ENCODE measurements around the gene ZNF700.
A peak's percentile ranks its signal among the peaks of the same experiment; 100 is the strongest.
"Not testable (repeated sequence)": the region's sequence is repeated elsewhere in the genome, so short reads cannot be mapped to it uniquely, and the experiment has no call there.

The ZNF700 gene

DNA sequence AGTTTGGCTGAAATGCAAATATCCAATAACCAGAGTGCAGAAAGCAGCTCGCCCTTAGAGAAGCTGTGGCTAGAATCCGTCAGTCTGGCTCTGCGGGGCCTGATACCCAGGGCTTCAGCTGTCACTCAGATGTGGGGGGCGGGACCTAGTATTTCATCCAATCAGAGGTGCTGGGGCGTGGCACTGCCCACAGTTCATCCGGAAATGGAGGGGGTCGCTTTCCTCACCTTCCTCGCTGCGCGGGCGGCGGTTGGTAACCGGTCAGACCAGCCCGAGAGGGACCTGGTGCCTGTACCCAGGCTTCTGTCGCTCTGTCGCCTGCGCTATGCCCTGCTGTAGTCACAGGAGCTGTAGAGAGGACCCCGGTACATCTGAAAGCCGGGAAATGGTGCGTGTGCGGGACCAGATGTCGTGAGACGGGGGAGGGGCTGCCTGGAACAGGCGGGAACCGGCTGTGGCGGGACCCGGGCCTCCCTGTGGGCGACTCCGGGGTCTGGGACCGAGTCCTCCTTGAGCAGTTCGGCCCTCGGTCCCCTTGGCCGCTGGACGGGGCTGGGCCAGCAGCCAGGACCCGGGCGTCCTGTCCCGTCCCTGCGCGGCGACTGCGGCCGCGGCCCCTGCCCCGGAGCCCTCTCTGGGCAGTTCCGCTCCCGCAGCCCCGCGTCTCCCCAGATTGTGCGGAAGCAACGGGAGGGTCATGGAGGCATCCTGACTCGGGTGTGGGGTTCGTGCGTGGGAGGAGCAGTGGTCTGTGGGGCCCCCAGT, at the start of gene ZNF700:
Gene ZNF700, plus strand, starts transcription at position 222 of the 765 bp plus-strand sequence. Its CDS starts 104 bp downstream, at position 326.
- DNase-seq: peak; percentile 89 to 99 (median 96)
- intact Hi-C loops (cut with DNase I): loop anchor here (1.0 to 5.0 kb wide), 5 partner anchors 40 to 216 kb away; partner anchors contain the start of genes ZNF20, ZNF491, ZNF763 and ZNF844

DNA sequence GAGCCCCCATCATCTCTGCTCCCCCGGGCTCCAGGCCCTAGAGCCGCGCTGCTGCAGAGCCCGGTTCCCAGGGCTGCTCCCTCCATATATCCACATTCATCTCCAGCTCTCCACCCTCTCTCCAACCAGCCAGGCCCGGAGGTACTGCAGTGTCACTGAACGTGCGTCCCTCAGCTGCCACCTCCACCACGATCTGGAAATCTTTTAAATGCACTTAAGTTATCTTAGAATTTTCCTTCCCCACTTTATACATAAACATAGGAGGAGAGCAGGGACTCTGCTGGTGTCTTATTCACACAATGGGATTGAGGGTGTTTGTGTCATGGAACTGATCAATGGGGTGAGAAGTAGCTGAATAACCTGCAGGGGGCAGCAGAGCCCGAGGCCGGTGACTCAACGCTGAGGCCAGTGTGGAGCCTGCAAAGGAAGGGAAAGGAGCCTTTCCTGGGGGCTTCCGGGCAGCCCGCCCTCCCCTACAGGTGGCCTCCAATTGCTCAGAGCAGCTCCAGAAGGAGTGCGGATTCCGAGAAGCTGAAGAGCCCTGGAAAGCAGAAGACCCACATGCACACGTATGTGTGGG, 45.1 kb upstream of the ZNF700 start:
- DNase-seq: peak in 4 of 10 donors; percentile 19 to 73 (median 36)
- intact Hi-C loops (cut with DNase I): loop anchor here (5.0 kb wide), 1 partner anchor 263 kb away; the partner anchor contains the start of gene ZNF20

DNA sequence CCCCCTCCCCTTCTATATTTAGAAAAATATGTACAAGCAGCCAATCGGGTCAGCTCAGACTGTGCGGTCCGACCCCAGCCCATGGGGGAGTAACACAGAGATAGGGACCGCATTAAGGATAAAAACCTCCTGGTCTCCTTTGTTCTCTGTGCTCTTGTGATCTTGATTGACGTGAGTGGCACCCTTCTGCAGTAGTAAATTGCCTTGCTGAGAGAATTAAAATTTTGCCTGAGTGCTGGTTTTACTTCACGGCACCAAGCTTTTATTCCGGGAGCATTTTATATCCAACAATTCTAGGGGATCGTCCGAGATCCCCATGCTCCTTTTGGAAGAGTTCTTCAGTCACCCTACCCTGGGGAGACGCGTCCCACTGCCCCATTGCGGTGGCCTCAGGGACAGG, 44.3 kb upstream of the ZNF700 start:
- intact Hi-C loops (cut with DNase I): loop anchor here (5.0 kb wide), 1 partner anchor 262 kb away; the partner anchor contains the start of gene ZNF20
- no peak for DNase-seq

DNA sequence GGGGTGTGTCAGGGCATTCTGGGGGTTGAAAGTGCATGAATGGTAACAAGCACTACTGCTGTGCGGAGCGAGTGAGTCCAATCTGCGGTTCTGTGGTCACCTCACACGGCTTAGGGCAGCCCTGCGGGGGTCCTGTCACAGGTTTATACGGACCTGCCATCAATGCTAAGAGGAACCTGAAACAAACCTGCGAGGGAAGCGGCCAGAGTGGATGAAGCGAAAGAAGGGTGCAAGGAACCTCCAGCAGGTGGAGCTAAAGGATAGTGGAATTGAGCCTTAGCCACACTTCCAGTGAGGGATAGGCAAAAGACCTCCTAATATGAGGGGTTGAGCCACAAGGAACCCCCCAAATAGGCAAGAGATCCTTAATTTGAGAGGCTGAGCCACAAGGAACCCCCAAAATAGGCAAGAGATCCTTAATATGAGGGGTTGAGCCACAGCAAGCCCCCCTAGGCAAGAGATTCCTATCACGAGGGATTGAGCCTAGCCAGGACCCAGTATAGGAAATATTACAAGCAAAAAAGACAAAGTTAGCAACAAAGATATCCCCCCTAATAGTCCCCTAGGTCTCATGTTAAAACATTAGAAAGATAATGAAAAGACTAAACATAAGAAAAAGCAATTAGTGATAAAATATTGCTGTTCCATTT, 43.6 kb upstream of the ZNF700 start:
- DNase-seq: peak in 5 of 10 donors; percentile 42 to 85 (median 53)
- intact Hi-C loops (cut with DNase I): loop anchor here (5.0 kb wide), 1 partner anchor 261 kb away; the partner anchor contains the start of gene ZNF20

DNA sequence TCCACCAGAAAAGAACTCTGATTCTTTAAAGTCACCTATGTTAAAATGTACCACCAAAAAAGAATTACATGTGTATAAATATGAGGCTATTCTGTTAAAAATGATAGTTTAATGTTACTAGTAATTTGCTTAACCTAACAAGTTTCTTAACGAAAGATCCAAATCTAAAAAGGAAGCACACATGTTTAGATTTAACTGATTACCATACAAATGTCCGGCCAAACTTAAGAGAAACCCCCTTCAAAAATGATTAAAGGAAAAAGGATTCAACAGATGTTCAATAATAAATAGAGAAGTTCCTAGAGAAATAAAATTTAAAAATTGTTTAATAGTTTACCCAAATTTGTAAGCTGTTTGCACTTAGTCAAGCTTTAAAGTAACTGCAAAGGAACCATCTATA, 42.3 kb upstream of the ZNF700 start:
- DNase-seq: no peak
- intact Hi-C loops (cut with DNase I): loop anchor here (5.0 kb wide), 1 partner anchor 260 kb away; the partner anchor contains the start of gene ZNF20

DNA sequence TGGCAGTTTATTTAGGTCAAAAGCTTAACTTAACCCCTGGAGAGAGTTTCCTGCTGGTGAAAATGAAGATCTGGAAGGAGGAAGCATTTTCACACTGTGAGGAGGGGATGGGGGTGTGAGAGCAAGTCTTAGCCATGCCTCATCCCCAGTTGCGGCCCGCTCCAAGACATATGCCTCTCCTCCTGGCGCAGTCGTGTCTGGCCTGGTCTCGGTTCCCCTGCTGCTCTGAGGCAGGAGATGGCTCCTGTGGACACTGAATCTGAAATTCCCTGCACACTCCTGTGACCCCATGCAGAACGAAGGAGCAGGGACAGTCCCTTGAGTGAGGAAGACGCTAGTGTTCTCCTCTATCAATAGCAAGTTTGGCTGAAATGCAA, 37.7 kb upstream of the ZNF700 start:
- DNase-seq: peak in 2 of 10 donors; percentile 3 to 73
- intact Hi-C loops (cut with DNase I): loop anchor here (5.0 kb wide), 1 partner anchor 90 kb away; the partner anchor contains the start of gene ZNF491

DNA sequence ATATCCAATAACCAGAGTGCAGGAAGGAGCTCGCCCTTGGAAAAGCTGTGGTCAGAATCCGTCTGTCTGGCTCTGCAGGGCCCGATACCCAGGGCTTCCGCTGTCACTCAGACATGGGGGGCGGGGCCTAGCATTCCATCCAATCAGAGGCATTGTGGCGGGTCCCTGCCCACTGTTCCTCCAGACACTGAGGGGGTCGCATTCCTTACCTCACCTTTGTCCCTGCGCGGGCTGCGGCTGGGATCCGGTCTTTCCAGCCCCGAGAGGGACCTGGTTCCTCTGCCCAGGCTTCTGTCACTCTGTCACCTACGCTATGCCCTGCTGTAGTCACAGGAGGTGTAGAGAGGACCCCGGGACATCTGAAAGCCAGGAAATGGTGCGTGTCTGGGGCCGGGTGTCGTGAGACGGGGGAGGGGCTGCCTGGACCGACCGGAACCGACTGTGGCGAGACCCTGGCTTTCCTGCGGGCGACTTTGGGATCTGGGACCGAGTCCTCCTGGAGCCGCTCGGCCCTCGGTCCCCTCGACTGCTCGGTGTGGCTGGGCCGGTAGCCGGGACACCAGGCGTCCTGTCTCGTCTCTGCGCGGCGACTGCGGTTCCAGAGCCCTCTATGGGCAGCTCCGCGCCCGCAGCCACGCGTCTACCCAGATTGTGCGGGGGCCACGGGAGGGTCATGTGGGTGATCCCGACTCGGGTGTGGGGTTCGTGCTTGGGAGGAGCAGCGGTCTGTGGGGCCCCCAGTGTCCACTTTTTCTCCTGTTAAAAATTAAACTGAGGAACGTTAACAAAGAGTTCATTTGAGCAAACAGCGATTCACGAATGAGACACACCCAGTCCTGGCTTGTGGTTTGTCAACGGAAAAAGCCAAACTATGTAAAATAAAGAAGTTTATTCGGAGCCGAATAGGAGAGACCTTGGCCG, 37.0 kb upstream of the ZNF700 start, which contains the start of gene ZNF69:
Gene ZNF69, plus strand, starts transcription at position 172 of the 921 bp plus-strand sequence. Its CDS starts 142 bp downstream, at position 314.
- DNase-seq: peak; percentile 62 to 96 (median 80)
- intact Hi-C loops (cut with DNase I): loop anchor here (5.0 kb wide), 1 partner anchor 91 kb away; the partner anchor contains the start of gene ZNF491

DNA sequence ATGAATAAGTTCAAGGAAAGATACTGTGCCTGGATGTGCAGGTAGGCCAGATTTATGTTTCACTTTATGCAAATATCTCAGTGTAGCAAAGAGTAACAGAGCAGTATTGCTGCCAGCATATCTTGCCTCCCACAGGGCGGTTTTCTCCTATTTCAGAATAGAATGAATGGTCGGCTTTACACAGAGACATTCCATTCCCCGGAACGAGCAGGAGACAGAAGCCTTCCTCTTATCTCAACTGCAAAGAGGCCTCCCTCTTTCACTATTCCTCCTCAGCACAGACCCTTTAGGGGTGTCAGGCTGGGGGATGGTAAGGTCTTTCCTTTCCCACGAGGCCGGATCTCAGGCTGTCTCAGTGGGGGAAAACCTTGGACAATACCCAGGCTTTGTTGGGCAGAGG, 35.0 kb upstream of the ZNF700 start:
- DNase-seq: not testable (repeated sequence)
- intact Hi-C loops (cut with DNase I): loop anchor here (5.0 kb wide), 1 partner anchor 93 kb away; the partner anchor contains the start of gene ZNF491

DNA sequence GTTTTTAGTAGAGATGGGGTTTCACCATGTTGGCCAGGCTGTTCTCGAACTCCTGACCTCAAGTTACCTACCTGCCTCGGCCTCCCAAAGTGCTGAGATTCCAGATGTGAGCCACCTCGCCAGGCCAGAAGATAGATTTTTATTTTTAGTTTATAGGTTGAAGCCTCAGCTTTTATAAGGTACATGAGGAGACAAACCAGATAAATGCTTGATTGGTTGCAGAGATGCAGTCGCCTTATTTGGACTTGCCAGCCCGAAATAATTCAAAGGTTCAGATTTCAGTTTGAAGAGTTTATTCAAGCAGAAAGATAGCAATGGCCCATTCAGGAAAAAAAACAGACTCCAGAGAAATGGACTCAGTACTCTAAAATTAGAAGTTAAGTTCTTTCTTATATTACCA, 34.3 kb upstream of the ZNF700 start:
- intact Hi-C loops (cut with DNase I): no loop called here
- no peak for DNase-seq

DNA sequence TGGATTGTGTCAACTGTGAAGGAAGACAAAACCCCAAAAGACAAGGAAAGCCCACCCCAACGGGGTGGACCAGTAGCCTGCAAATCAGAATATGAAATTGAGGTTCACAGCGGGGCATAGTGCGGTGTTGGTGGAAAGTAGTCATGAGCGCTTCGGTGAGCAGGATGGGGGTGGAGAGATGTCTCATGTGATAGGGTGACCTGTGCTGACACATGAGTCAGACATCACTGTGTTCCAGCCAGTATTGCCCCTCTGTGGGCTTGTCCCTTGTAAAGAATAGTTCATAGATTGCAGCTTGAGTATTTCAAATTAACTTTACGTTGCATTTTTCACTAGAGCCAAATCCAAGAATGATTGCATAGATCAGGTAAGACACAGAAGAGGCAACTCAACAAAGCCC, 30.1 kb upstream of the ZNF700 start:
- no peak for DNase-seq
- intact Hi-C loops (cut with DNase I): no loop called here

DNA sequence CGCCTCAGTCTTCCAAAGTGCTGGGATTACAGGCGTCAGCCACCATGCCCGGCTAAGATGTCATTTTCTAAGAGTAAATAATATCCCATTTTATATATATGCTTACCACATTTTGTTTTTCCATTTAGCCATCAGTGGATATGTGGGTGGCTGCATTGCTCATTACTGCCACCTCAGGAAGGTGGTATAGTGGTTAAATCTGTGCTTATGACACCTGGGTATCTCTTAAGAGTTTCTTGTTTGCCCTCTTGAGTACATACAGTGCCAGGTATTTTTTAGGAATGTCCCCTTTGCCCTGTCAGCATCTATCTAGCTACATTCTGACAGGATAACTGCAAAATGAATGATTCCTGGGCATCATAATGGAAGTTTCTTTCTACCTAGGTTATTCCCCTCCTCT, 22.7 kb upstream of the ZNF700 start:
- intact Hi-C loops (cut with DNase I): no loop called here
- no peak for DNase-seq

DNA sequence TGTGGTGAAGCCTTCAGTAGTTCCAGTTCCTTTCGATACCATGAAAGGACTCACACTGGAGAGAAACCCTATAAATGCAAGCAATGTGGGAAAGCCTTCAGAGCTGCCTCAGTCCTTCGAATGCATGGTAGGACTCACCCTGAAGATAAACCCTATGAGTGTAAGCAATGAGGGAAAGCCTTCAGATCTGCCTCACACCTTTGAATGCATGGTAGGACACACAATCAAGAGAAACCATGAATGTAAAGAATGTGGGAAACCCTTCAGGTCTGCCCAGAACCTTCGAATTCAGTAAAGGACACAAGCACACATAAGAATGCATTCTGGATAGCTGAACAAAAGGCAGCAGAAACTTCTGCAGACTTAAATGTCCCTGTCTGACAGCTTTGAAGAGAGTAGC, 19.0 kb upstream of the ZNF700 start:
- intact Hi-C loops (cut with DNase I): no loop called here
- DNase-seq: no peak

DNA sequence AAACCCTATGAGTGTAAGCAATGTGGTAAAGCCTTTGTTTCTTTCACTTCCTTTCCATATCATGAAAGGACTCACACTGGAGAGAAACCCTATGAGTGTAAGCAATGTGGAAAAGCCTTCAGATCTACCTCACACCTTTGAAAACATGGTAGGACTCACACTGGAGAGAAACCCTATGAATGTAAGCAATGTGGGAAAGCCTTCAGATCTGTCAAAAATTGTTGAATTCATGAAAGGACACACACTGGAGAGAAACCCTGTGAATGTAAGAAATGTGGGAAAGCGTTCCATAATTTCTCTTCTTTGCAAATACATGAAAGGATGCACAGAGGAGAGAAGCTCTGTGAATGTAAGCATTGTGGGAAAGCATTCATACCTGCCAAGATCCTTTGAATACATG, 13.0 kb upstream of the ZNF700 start:
- intact Hi-C loops (cut with DNase I); DNase-seq: not testable (repeated sequence)

DNA sequence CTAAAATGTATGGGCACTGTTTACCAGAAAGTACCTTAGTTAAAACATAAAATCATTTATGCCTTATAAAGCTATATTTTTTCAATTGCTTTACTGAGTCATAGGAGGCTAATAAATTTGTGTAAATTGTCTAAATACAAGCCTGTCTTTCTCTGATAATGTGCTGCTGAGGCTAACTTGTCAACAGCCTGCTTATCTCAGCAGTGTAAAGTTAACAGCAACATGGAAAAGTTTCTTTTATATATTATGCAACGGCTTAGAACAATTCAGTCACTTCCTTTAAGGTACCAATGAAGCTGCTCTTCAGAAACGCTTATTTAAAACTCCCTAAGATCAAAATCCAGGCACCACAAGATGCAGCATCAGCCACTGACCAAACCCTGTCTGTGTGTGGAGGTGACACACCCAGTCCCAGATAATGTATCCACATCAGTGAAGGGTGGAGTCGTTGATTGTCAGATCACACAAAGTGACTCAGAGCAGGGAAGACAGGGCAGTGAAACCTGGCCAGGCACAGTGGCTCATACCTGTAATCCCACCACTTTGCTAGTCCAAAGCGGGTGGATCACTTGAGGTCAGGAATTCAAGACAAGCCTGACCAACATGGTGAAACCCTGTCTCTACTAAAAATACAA, 10.4 kb upstream of the ZNF700 start:
- intact Hi-C loops (cut with DNase I); DNase-seq: not testable (repeated sequence)

DNA sequence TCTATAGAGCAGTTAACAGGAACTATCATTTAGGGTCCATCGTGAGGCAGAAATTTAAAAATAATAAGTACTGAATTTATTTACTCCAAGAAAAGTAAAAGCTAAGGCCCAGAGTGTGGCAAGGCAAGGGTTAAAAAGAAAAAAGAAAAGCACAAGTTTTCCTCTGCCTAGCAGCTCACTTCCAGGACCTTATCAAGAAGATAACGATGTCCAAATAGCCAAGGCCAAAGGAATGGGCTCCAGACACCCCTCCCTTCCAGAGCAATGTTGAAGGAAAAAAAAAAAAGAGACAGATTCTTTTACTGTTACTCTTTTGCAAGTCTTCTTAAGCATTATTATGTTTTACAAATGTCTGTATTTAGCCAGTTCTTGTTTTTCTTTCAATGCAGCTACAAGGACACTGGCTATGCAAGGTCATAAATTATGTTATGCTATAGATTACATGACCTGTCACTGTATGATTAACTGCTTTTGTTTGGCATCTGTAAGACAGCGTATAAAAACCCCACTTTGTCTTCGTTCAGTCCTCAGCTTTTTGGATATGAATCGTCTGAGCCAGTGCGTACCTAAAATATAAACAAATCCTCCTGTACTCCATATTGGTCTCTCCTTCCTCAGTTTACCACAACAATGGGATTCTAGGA, 2.9 kb upstream of the ZNF700 start:
- intact Hi-C loops (cut with DNase I): loop anchor here (5.0 kb wide), 2 partner anchors 125 to 140 kb away; partner anchors contain the start of genes ZNF491 and ZNF844
- DNase-seq: no peak

DNA sequence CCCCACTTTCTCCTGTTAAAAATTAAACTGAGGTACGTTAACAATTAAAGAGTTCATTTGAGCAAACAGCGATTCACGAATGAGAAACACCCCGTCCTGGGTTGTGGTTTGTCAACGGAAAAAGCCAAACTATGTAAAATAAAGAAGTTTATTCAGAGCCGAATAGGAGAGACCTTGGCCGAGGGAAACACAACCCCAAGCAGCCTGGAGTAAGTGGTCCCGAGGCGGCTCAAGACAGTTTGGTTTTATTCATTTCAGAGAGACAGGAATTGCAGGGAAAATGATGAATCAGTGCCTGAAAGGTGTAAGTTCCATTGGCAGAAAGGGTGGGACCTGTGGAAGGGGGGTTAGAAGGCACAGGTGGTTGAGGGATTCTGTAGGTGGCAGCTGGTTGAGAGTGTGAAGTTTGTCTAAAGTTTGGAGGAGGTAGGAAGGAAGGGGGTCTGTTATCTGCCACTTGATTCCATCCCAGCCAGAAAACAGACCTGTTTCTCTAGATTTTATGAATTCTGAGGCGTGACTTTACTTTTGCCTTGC, 812 bp downstream of the ZNF700 start:
- intact Hi-C loops (cut with DNase I): loop anchor here (2.0 kb wide), 2 partner anchors 39 to 215 kb away; partner anchors contain the start of genes ZNF20 and ZNF763
- DNase-seq: not testable (repeated sequence)

DNA sequence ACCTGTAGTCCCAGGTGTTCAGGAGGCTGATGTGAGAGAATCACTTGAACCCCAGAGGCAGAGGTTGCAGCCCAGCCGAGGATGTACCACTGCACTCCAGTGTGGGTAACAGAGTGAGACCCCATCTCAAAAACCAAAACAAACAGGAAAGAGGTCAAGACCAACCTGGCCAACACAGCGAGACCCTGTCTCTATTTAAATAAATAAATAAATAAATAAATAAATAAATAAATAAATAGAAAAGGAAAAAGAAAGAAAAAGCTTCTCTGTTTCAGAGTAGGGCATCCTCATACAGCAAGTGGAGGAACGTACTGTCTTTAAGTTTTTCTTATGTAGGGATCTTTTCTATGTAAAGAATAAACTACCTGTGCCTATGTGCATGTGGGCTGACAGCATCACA, 2.3 kb downstream of the ZNF700 start:
- DNase-seq: no peak
- intact Hi-C loops (cut with DNase I): no loop called here

DNA sequence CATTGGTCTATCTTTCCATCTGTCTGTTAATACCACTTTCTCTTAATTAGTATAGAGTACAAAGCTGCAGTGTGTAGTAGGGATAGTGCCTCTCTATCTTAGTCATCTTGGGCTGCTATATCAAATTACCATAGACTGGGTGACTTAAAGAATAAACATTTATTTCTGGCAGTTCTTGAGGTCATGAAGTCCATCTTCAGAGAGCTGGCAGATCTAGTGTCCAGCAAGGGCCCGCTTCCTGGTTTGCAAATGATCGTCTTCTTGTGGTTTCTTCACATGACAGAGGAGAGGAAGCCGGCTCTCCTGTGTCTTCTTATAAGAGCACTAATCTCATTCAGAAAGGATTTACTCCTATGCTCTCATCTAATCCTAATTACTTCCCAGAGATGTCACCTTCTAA, 6.1 kb downstream of the ZNF700 start:
- no peak for DNase-seq
- intact Hi-C loops (cut with DNase I): no loop called here

All from posterior cingulate gyrus (tissue), 11 donors.